ENCODE measurements around the gene CAMKV.

Gene CAMKV

GRCh38 chr3:49842843-49843517, 26.7 kb downstream of the CAMKV start:
- H3K9ac ChIP-seq (ENCODE audit: low read length), result no peak overlapping the region
- no peaks in the 10 kb centered on the region for H3K4me1 ChIP-seq (ENCODE audit: low read length)
- H3K4me3 ChIP-seq (ENCODE audit: low read length), result no peak overlapping the region
- no peak overlapping the region for H3K4me2 ChIP-seq (ENCODE audit: low read depth, low read length)
- H3K9me2 ChIP-seq (replicated peaks; ENCODE audit: insufficient read depth, low read length), result no peaks in the 10 kb centered on the region
- no peaks in the 10 kb centered on the region; the same call in 1 of the 2 replicates for H4K20me1 ChIP-seq (ENCODE audit: insufficient read depth, low read length)
- H3K79me2 ChIP-seq (ENCODE audit: low read length), result no peaks in the 10 kb centered on the region
- TF ChIP-seq EZH2 (optimal IDR thresholded peaks at IDR 0.05; ENCODE audit: low read depth, low read length) (no peak), EZH2phosphoT487 (IDR thresholded peaks at IDR 0.05; ENCODE audit: low read length) (no peak), CTCF (IDR thresholded peaks at IDR 0.05; ENCODE audit: low read length) (no peak)
- H3K27me3 ChIP-seq (replicated peaks; ENCODE audit: insufficient read depth, low read length), result no peaks in the 10 kb centered on the region
- no peaks in the 10 kb centered on the region for H3K9me3 ChIP-seq (replicated peaks; ENCODE audit: insufficient read depth, low read length)
- no peaks in the 10 kb centered on the region for H3K36me3 ChIP-seq (replicated peaks; ENCODE audit: insufficient read depth, low read length)
- H3F3A ChIP-seq (ENCODE audit: insufficient read depth, low read length), result no peaks in the 10 kb centered on the region
- DNase-seq, result no peak
- H3K27ac ChIP-seq (ENCODE audit: low read length), result no peak overlapping the region
- no peak overlapping the region for H2AFZ ChIP-seq (ENCODE audit: low read length)

DNA sequence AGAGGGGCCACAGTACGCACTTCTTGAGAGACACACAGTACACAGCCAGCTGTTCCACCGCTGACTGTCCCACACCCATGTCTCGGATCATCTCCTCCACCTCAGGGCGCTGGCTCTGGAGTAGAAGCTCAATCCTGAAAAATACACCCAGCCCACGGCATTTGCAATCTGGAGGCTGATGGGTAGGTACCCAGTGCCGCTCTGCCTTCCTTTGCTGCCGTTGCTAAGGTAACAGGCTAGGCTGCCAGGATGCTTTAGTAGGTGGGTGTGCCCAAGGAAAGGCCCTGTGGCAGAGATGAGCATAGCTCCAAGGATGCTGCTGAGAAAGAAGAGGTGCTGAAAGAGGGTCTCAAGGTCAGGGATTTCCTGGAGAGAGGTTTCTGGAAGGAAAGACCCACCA, 27.9 kb downstream of the CAMKV start:
- H3F3A ChIP-seq (ENCODE audit: insufficient read depth, low read length), result no peaks in the 10 kb centered on the region
- H3K27ac ChIP-seq (ENCODE audit: low read length), result no peak overlapping the region
- H3K9me3 ChIP-seq (replicated peaks; ENCODE audit: insufficient read depth, low read length), result no peaks in the 10 kb centered on the region
- H3K4me2 ChIP-seq (ENCODE audit: low read depth, low read length), result no peak overlapping the region
- H2AFZ ChIP-seq (ENCODE audit: low read length), result no peak overlapping the region
- H3K9me2 ChIP-seq (replicated peaks; ENCODE audit: insufficient read depth, low read length), result no peaks in the 10 kb centered on the region
- TF ChIP-seq EZH2 (optimal IDR thresholded peaks at IDR 0.05; ENCODE audit: low read depth, low read length), result no peak
- no peak for TF ChIP-seq EZH2phosphoT487 (IDR thresholded peaks at IDR 0.05; ENCODE audit: low read length)
- TF ChIP-seq CTCF (IDR thresholded peaks at IDR 0.05; ENCODE audit: low read length), result no peak
- no peak overlapping the region for H3K4me3 ChIP-seq (ENCODE audit: low read length)
- H3K79me2 ChIP-seq (ENCODE audit: low read length), result no peaks in the 10 kb centered on the region
- no peaks in the 10 kb centered on the region for H3K36me3 ChIP-seq (replicated peaks; ENCODE audit: insufficient read depth, low read length)
- H4K20me1 ChIP-seq (ENCODE audit: insufficient read depth, low read length), result no peaks in the 10 kb centered on the region; the same call in 1 of the 2 replicates
- no peak overlapping the region for H3K9ac ChIP-seq (ENCODE audit: low read length)
- DNase-seq, result no peak
- no peaks in the 10 kb centered on the region for H3K27me3 ChIP-seq (replicated peaks; ENCODE audit: insufficient read depth, low read length)
- no peaks in the 10 kb centered on the region for H3K4me1 ChIP-seq (ENCODE audit: low read length)

- Histone ChIP-seq H3F3A (ENCODE audit: insufficient read depth, low read length) (no peaks in the 10 kb centered on the region), H3K36me3 (replicated peaks; ENCODE audit: insufficient read depth, low read length) (no peaks in the 10 kb centered on the region), H3K27me3 (replicated peaks; ENCODE audit: insufficient read depth, low read length) (no peaks in the 10 kb centered on the region), H3K4me1 (ENCODE audit: low read length) (no peaks in the 10 kb centered on the region), H3K9me3 (replicated peaks; ENCODE audit: insufficient read depth, low read length) (no peaks in the 10 kb centered on the region), H2AFZ (ENCODE audit: low read length) (no peak overlapping the region), H4K20me1 (ENCODE audit: insufficient read depth, low read length) (no peaks in the 10 kb centered on the region; the same call in 1 of the 2 replicates), H3K9ac (ENCODE audit: low read length) (no peak overlapping the region), H3K4me3 (ENCODE audit: low read length) (no peak overlapping the region), H3K79me2 (ENCODE audit: low read length) (no peaks in the 10 kb centered on the region), H3K9me2 (replicated peaks; ENCODE audit: insufficient read depth, low read length) (no peaks in the 10 kb centered on the region), H3K4me2 (ENCODE audit: low read depth, low read length) (no peak overlapping the region), H3K27ac (ENCODE audit: low read length) (no peak overlapping the region)
- DNase-seq, result no peak
- no peak for TF ChIP-seq EZH2phosphoT487 (IDR thresholded peaks at IDR 0.05; ENCODE audit: low read length)
- TF ChIP-seq CTCF (IDR thresholded peaks at IDR 0.05; ENCODE audit: low read length), result 0 out of 2 replicates have a peak, but pooled peaks have one; percentile 16
- TF ChIP-seq EZH2 (optimal IDR thresholded peaks at IDR 0.05; ENCODE audit: low read depth, low read length), result no peak
Observed at GRCh38 chr3:49841126-49841696, 28.5 kb downstream of the CAMKV start.

All from MM.1S (cell line).